Gastroesophageal sphincter (tissue), 4 donors: Measurements from ENCODE around the gene RAB8A. TPM values are rescaled to one million over a fixed set of nuclear protein-coding genes. Genes with fewer than 3 reads are reported as not detected.
A peak's percentile ranks its signal among the peaks of the same experiment; 100 is the strongest.

Experiments
- ATAC-seq: fragments of 150-250 bp; one replicate; pipeline ENCODE4 v1.9.1; 2016; ENCODE audit warnings: mild to moderate bottlenecking, moderate library complexity
- H3K27ac ChIP-seq, 4 donors: fragments of 200-600 bp; sonication (generic) in 3 of 4; 1 replicate in 3 of 4; 2 replicates in 1 of 4; pipeline ENCODE4 v1.5.1; 2016 to 2019
- H3K27me3 ChIP-seq: fragments of 200-600 bp; sonication (generic); one replicate; pipeline ENCODE4 v1.5.1; 2019
- H3K36me3 ChIP-seq, 2 donors: fragments of 200-600 bp; sonication (generic); one replicate each; pipeline ENCODE4 v1.5.1; 2019; ENCODE audit warnings: control low read depth in 1 of 2
- H3K4me1 ChIP-seq, 3 donors: fragments of 200-600 bp; sonication (generic); 1 replicate in 2 of 3; 2 replicates in 1 of 3; pipeline ENCODE4 v1.5.1; 2016 to 2019; ENCODE audit warnings: control low read depth in 2 of 3
- H3K4me3 ChIP-seq, 2 donors: fragments of 200-600 bp; sonication (generic); one replicate each; pipeline ENCODE4 v1.5.1; 2019; ENCODE audit warnings: mild to moderate bottlenecking in 1 of 2, moderate library complexity in 1 of 2
- H3K9me3 ChIP-seq, 3 donors: fragments of 200-600 bp; sonication (generic); one replicate each; pipeline ENCODE4 v1.5.1; 2017 to 2019; ENCODE audit warnings: control low read depth in 2 of 3
- CTCF ChIP-seq, 4 experiments: fragments of 200-600 bp in 2 of 4; fragments of 450-650 bp in 2 of 4; sonication (generic) in 1 of 4; IDR thresholded peaks; one replicate each; pipeline ENCODE4 v1.5.1; 2017 to 2019; ENCODE audit warnings: antibody characterized with exemption in 4 of 4, mild to moderate bottlenecking in 2 of 4, moderate library complexity in 2 of 4
- EP300 ChIP-seq: sonication (generic); formaldehyde crosslinking; IDR thresholded peaks from one replicate; pipeline ENCODE4 v1.6.1; 2017; ENCODE audit warnings: antibody characterized with exemption, mild to moderate bottlenecking
- POLR2A ChIP-seq, 2 donors: fragments of 450-650 bp; IDR thresholded peaks; one replicate each; pipeline ENCODE4 v1.6.1; 2017; ENCODE audit warnings: antibody characterized with exemption in 2 of 2, mild to moderate bottlenecking in 2 of 2, moderate library complexity in 1 of 2
- POLR2AphosphoS5 ChIP-seq: sonication (generic); formaldehyde crosslinking; IDR thresholded peaks from one replicate; pipeline ENCODE4 v1.6.1; 2017; ENCODE audit warnings: antibody characterized with exemption
- WGBS, 2 donors: methylation state at CpG; one replicate each; pipeline ENCODE4 v1.1.5; 2018; ENCODE audit warnings: low coverage in 1 of 2; 5-methylcytosine and 5-hydroxymethylcytosine counted together
- total RNA-seq, 4 donors: library from RNA; depleted of rRNA; stranded (reverse); fragments of >200 nt; gene quantifications; one replicate each; pipeline ENCODE4 v1.1.0, GENCODE V29; 2016

Gene RAB8A
- total RNA-seq, 4 donors from 2014 or later: 32.4 to 52.5 (median 44.9) TPM

- H3K36me3 ChIP-seq: peaks cover 3 to 86% of the 10 kb centered on the region in 2 donors
Observed at GRCh38 chr19:16100524-16100923, 11.2 kb upstream of the RAB8A start.

GRCh38 chr19:16104722-16105121, 7.0 kb upstream of the RAB8A start:
- peak overlapping the region in 3 of 4 donors; percentile 54 to 55 (median 54) for H3K27ac ChIP-seq
- 78 to 85% methylated on average over 5 to 6 of the region's 6 CpGs for WGBS, 2 donors
- no peak for ATAC-seq

More at GRCh38 chr19:16100524-16100923, 11.2 kb upstream of the RAB8A start:
- no peaks in the 10 kb centered on the region for H3K27me3 ChIP-seq
- H3K4me1 ChIP-seq: peaks cover 0 to 27% (median 0%) of the 10 kb centered on the region in 3 donors
- ATAC-seq: no peak
- H3K9me3 ChIP-seq: no peaks in the 10 kb centered on the region
- H3K27ac ChIP-seq: no peak overlapping the region
- H3K4me3 ChIP-seq: no peak overlapping the region
- 87% methylated on average over 4 of the region's 4 CpGs; no CpG with 5 or more reads in 1 of the 2 donors for WGBS, 2 donors
- TF ChIP-seq CTCF (IDR thresholded peaks at IDR 0.05) (no peak), POLR2A (IDR thresholded peaks at IDR 0.05) (no peak), POLR2AphosphoS5 (no peak), EP300 (no peak)

GRCh38 chr19:16106121-16106520, 5.6 kb upstream of the RAB8A start:
- Histone ChIP-seq H3K27me3 (no peaks in the 10 kb centered on the region), H3K4me1 (peaks cover 0 to 6% (median 0%) of the 10 kb centered on the region in 3 donors), H3K9me3 (no peaks in the 10 kb centered on the region), H3K4me3 (no peak overlapping the region), H3K27ac (peak overlapping the region in 3 of 4 donors; percentile 54 to 57 (median 54)), H3K36me3 (peaks cover 3 to 33% of the 10 kb centered on the region in 2 donors)
- no peak for ATAC-seq
- 10 to 18% methylated on average over 2 to 3 of the region's 3 CpGs for WGBS, 2 donors
- TF ChIP-seq EP300 (no peak), CTCF (IDR thresholded peaks at IDR 0.05) (no peak), POLR2A (IDR thresholded peaks at IDR 0.05) (no peak), POLR2AphosphoS5 (no peak)

More at GRCh38 chr19:16104722-16105121, 7.0 kb upstream of the RAB8A start:
- no peak overlapping the region for H3K4me3 ChIP-seq
- H3K27me3 ChIP-seq: no peaks in the 10 kb centered on the region
- no peaks in the 10 kb centered on the region for H3K4me1 ChIP-seq
- H3K9me3 ChIP-seq: no peaks in the 10 kb centered on the region
- TF ChIP-seq POLR2A (IDR thresholded peaks at IDR 0.05) (no peak), CTCF (IDR thresholded peaks at IDR 0.05) (no peak), EP300 (no peak), POLR2AphosphoS5 (no peak)
- peaks cover 3 to 47% of the 10 kb centered on the region in 2 donors for H3K36me3 ChIP-seq

GRCh38 chr19:16111909-16112752, 442 bp downstream of the RAB8A start:
- Histone ChIP-seq H3K4me1 (peaks cover 0 to 55% (median 20%) of the 10 kb centered on the region in 3 donors), H3K36me3 (peaks cover 0 to 11% of the 10 kb centered on the region in 2 donors), H3K27me3 (no peaks in the 10 kb centered on the region), H3K9me3 (no peaks in the 10 kb centered on the region), H3K4me3 (peak overlapping the region; percentile 76 to 78), H3K27ac (peak overlapping the region; percentile 77 to 97 (median 90))
- ATAC-seq: no peak
- WGBS, 2 donors: 8 to 10% methylated on average over 3 of the region's 37 CpGs
- TF ChIP-seq POLR2AphosphoS5 (no peak), POLR2A (IDR thresholded peaks at IDR 0.05) (peak; percentile 12 to 39)

GRCh38 chr19:16112778-16113177, 1.1 kb downstream of the RAB8A start:
- Histone ChIP-seq H3K36me3 (peaks cover 0 to 18% of the 10 kb centered on the region in 2 donors), H3K9me3 (no peaks in the 10 kb centered on the region), H3K27ac (peak overlapping the region in 2 of 4 donors; percentile 88 to 97), H3K4me3 (peak overlapping the region in 1 of 2 donors; percentile 76), H3K27me3 (no peaks in the 10 kb centered on the region), H3K4me1 (peaks cover 0 to 59% (median 20%) of the 10 kb centered on the region in 3 donors)
- no peak for ATAC-seq
- WGBS, 2 donors: 0% methylated on average over 1 of the region's 2 CpGs; no CpG with 5 or more reads in 1 of the 2 donors
- TF ChIP-seq EP300 (no peak), CTCF (IDR thresholded peaks at IDR 0.05) (no peak), POLR2A (IDR thresholded peaks at IDR 0.05) (no peak)
